ENCODE results near the gene CTLA4.

Gene CTLA4

DNA sequence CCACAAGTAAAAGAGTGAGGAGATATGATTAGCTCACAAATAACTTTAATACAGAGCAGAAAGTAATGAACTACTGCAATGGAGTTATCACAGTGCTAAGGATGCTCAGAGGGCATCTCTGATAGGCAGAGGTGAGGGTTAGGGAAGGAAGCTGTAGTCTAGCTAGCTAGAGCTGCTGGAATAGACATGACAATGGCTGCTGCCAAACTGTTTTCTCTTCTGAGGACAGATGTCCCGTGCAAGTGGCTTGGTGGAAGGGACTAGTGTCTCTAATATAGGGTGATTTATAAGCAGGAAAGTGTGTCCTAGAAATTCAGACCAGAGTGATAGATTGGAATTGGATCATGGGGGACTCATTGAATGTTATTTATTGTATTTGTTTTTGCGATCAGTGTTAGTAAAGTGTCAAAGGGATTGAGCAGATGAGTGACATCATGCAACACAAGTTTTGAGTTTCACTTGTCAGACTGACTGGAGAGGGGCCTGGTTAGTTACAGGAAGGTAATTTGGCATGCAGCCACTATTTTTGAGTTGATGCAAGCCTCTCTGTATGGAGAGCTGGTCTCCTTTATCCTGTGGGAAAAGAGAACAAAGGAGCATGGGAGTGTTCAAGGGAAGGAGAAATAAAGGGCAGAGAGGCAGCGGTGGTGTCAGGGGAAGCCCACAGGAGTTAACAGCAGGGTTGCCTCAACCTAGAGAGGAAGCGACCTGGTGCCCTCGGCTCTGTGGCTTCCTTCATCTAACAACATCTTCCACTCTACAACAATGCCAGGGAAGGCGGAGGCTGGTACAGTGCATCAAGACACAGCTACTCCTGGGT lies 1.9 kb downstream of the CTLA4 start:
- no peak overlapping the region for H3K4me3 ChIP-seq (replicated peaks in 1 of 2; ENCODE audit: low read depth in 2 of 2, low read length in 2 of 2)
- no peak for DNase-seq (ENCODE audit: low read depth in 2 of 2)
- TF ChIP-seq, protein P1, sequence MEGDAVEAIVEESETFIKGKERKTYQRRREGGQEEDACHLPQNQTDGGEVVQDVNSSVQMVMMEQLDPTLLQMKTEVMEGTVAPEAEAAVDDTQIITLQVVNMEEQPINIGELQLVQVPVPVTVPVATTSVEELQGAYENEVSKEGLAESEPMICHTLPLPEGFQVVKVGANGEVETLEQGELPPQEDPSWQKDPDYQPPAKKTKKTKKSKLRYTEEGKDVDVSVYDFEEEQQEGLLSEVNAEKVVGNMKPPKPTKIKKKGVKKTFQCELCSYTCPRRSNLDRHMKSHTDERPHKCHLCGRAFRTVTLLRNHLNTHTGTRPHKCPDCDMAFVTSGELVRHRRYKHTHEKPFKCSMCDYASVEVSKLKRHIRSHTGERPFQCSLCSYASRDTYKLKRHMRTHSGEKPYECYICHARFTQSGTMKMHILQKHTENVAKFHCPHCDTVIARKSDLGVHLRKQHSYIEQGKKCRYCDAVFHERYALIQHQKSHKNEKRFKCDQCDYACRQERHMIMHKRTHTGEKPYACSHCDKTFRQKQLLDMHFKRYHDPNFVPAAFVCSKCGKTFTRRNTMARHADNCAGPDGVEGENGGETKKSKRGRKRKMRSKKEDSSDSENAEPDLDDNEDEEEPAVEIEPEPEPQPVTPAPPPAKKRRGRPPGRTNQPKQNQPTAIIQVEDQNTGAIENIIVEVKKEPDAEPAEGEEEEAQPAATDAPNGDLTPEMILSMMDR (IDR thresholded peaks at IDR 0.05; ENCODE audit: low read depth, low read length) = no peak

DNA sequence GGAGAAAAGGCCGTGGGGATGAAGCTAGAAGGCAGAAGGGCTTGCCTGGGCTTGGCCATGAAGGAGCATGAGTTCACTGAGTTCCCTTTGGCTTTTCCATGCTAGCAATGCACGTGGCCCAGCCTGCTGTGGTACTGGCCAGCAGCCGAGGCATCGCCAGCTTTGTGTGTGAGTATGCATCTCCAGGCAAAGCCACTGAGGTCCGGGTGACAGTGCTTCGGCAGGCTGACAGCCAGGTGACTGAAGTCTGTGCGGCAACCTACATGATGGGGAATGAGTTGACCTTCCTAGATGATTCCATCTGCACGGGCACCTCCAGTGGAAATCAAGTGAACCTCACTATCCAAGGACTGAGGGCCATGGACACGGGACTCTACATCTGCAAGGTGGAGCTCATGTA lies 2.9 kb downstream of the CTLA4 start:
- DNase-seq (ENCODE audit: low read depth in 2 of 2) = no peak
- TF ChIP-seq, protein P1 (IDR thresholded peaks at IDR 0.05; ENCODE audit: low read depth, low read length) = no peak
- no peak overlapping the region for H3K4me3 ChIP-seq (replicated peaks in 1 of 2; ENCODE audit: low read depth in 2 of 2, low read length in 2 of 2)

DNA sequence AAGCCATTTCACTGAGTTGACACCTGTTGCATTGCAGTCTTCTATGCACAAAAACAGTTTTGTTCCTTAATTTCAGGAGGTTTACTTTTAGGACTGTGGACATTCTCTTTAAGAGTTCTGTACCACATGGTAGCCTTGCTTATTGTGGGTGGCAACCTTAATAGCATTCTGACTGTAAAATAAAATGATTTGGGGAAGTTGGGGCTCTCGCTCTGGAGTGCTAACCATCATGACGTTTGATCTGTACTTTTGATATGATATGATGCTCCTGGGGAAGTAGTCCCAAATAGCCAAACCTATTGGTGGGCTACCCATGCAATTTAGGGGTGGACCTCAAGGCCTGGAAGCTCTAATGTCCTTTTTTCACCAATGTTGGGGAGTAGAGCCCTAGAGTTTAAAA lies 3.4 kb downstream of the CTLA4 start:
- H3K4me3 ChIP-seq (replicated peaks in 1 of 2; ENCODE audit: low read depth in 2 of 2, low read length in 2 of 2) = no peak overlapping the region
- DNase-seq (ENCODE audit: low read depth in 2 of 2) = no peak
- TF ChIP-seq, protein P1 (IDR thresholded peaks at IDR 0.05; ENCODE audit: low read depth, low read length) = no peak

DNA sequence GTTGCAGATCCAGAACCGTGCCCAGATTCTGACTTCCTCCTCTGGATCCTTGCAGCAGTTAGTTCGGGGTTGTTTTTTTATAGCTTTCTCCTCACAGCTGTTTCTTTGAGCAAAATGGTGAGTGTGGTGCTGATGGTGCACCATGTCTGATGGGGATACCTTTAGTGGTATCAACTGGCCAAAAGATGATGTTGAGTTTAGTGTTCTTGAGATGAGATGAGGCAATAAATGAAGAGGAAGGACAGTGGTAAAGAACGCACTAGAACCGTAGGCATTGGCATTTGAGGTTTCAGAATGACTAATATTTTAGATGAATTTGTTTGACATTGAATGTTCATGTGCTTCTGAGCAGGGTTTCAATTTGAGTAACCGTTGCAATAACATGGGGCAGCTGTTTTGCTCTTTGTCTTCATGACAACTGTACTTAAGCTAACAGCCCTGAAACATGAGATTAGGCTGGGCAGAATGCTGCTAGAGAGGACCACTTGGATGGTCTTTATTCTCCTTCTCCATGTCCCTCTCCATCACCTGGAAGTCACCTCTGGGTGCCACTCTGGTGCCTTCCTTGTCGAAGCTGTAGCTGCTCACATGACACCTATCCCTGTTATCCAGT lies 3.9 kb downstream of the CTLA4 start:
- TF ChIP-seq, protein P1 (IDR thresholded peaks at IDR 0.05; ENCODE audit: low read depth, low read length) = no peak
- DNase-seq (ENCODE audit: low read depth in 2 of 2) = no peak
- no peak overlapping the region for H3K4me3 ChIP-seq (replicated peaks in 1 of 2; ENCODE audit: low read depth in 2 of 2, low read length in 2 of 2)

DNA sequence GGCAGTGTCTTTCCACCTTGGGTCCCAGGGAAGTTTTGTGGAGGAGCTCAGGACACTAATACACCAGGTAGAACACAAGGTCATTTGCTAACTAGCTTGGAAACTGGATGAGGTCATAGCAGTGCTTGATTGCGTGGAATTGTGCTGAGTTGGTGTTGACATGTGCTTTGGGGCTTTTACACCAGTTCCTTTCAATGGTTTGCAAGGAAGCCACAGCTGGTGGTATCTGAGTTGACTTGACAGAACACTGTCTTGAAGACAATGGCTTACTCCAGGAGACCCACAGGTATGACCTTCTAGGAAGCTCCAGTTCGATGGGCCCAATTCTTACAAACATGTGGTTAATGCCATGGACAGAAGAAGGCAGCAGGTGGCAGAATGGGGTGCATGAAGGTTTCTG lies 5.9 kb downstream of the CTLA4 start:
- DNase-seq (ENCODE audit: low read depth in 2 of 2) = no peak
- TF ChIP-seq, protein P1 (IDR thresholded peaks at IDR 0.05; ENCODE audit: low read depth, low read length) = no peak
- no peak overlapping the region for H3K4me3 ChIP-seq (replicated peaks in 1 of 2; ENCODE audit: low read depth in 2 of 2, low read length in 2 of 2)

DNA sequence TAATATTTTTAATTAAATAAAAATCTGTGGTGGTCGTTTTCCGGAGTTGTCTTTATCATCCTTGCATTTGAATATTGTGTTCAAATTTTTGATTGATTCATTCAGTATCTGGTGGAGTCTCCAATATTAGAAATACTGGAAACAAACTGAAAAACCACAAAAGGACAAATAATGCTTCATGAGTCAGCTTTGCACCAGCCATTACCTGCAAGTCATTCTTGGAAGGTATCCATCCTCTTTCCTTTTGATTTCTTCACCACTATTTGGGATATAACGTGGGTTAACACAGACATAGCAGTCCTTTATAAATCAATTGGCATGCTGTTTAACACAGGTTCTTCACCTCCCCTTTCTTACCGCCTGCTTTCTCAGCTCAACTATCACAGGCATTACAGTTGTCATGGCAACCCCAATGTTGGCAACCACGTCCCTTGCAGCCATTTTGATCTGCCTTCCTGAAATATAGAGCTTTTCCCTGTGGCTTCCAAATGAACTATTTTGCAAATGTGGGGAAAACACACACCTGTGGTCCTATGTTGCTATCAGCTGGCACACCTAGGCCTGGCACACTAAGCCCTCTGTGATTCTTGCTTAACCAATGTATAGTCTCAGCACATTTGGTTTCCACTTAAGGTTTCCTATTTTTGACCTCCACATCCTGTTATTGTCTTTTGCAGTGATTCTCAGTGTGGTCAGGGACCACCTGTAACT lies 6.5 kb downstream of the CTLA4 start:
- H3K4me3 ChIP-seq (replicated peaks in 1 of 2; ENCODE audit: low read depth in 2 of 2, low read length in 2 of 2) = no peak overlapping the region
- no peak for DNase-seq (ENCODE audit: low read depth in 2 of 2)
- TF ChIP-seq, protein P1 (IDR thresholded peaks at IDR 0.05; ENCODE audit: low read depth, low read length) = no peak

Data from cardiac fibroblast (primary cell).